K562 (cell line): ENCODE measurements around the gene IFT81. TPM values are rescaled to one million over a fixed set of nuclear protein-coding genes. Genes with fewer than 3 reads are reported as not detected.

ENCODE experiments used
- CEBPB ChIP-seq: fragments of 450-650 bp; IDR thresholded peaks from 2 replicates; pipeline ENCODE4 v1.6.1; 2016; ENCODE audit warnings: missing genetic modification characterization, missing compliant biosample characterization
- CXXC5 ChIP-seq: fragments of 250-450 bp; sonication (Bioruptor Pico); IDR thresholded peaks from 2 replicates; pipeline ENCODE4 v1.8.0; 2022; ENCODE audit warnings: inconsistent platforms, mild to moderate bottlenecking, moderate library complexity
- MCM3 ChIP-seq: fragments of 450-650 bp; IDR thresholded peaks from 2 replicates; pipeline ENCODE4 v1.6.1; 2016
- MXI1 ChIP-seq: IDR thresholded peaks from 2 replicates; pipeline ENCODE4 v1.6.1; 2011; ENCODE audit warnings: low read depth, mild to moderate bottlenecking, improper control_type of control experiment, low read length
- NRF1 ChIP-seq, 2 experiments: fragments of 450-650 bp; IDR thresholded peaks in 1 of 2; conservative IDR thresholded peaks in 1 of 2; 2 replicates each; pipeline ENCODE4 v1.6.1; 2014; ENCODE audit warnings: mild to moderate bottlenecking in 2 of 2
- PHF8 ChIP-seq: fragments of 200-600 bp; sonication (generic); IDR thresholded peaks from 2 replicates; pipeline ENCODE4 v1.6.1; 2012; ENCODE audit warnings: mixed run types, mild to moderate bottlenecking, inconsistent platforms, low read length, moderate library complexity, borderline replicate concordance
- REST ChIP-seq, 2 experiments: fragments of 450-650 bp; formaldehyde crosslinking in 1 of 2; IDR thresholded peaks; 2 replicates each; pipeline versions ENCODE4 v1.4.0 to v1.6.1; 2014 to 2020; ENCODE audit warnings: mild to moderate bottlenecking in 2 of 2, borderline replicate concordance in 1 of 2, low read depth in 1 of 2
- ZBTB40 ChIP-seq, 2 experiments: fragments of 450-650 bp in 1 of 2; sonication (generic) in 1 of 2; formaldehyde crosslinking in 1 of 2; IDR thresholded peaks; 2 replicates each; pipeline versions ENCODE4 v1.7.1 to v1.9.0; 2016 to 2022; ENCODE audit warnings: inconsistent platforms in 1 of 2, mild to moderate bottlenecking in 1 of 2, missing genetic modification reagents in 1 of 2
- ZNF764 ChIP-seq: fragments of 250-450 bp; sonication (Bioruptor Pico); IDR thresholded peaks from 2 replicates; pipeline ENCODE4 v1.4.0; 2020; ENCODE audit warnings: low read depth, mild to moderate bottlenecking, moderate library complexity
- polyA plus RNA-seq, 8 experiments: library from polyadenylated mRNA; depleted of rRNA in 4 of 8; stranded (reverse) in 5 of 8; unstranded in 3 of 8; fragments of >200 nt; fragmentation: Nextera tagmentation in 2 of 8; fragmentation: Illumina TruSeq in 1 of 8; extraction: Ambion mirVana in 2 of 8; extraction: Trizol in 1 of 8; gene quantifications; 2 replicates each; pipeline versions ENCODE4 v1.2.1 to v1.2.3, GENCODE V29; 2011 to 2014; ENCODE audit warnings: inconsistent platforms in 1 of 8, missing spikeins in 1 of 8
- total RNA-seq, 7 experiments: library from RNA; depleted of rRNA in 6 of 7; stranded (reverse); fragments of >200 nt in 6 of 7; fragmentation: Illumina TruSeq in 2 of 7; extraction: Trizol in 2 of 7; gene quantifications; 2 replicates each; pipeline versions ENCODE4 v1.2.1 to v1.2.3, GENCODE V29; 2011 to 2021; ENCODE audit warnings: low replicate concordance in 1 of 7

The IFT81 gene
- total and polyA plus RNA-seq, 9 of the 15 experiments (the other 6 are each of a cell fraction or from before 2014, with no cell fraction given), result 2.8 to 11.9 (median 7.9) TPM

GRCh38 chr12:110124269-110124995 is at the start of gene IFT81 (continued):
- TF ChIP-seq ZBTB40 (IDR thresholded peaks at IDR 0.05) (peak; percentile 78), ZBTB40 (CRISPR knock-in tag; IDR thresholded peaks at IDR 0.05) (no peak), CEBPB (tag) (peak; percentile 16; the same call in 1 of the 2 replicates), MXI1 (peak; percentile 89), NRF1 (conservative IDR thresholded peaks at IDR 0.05 in 1 of 2, IDR thresholded peaks at IDR 0.05 in 1 of 2) (peak; percentile 84 to 86), CXXC5 (CRISPR knock-in tag) (0 out of 2 replicates have a peak, but pooled peaks have one; percentile 62), MCM3 (no peak), ZNF764 (CRISPR knock-in tag) (0 out of 2 replicates have a peak, but pooled peaks have one; percentile 29), PHF8 (peak; percentile 79), REST (IDR thresholded peaks at IDR 0.05; ENCODE audit: borderline replicate concordance) (no peak), REST (CRISPR knock-in tag; IDR thresholded peaks at IDR 0.05; ENCODE audit: low read depth) (0 out of 2 replicates have a peak, but pooled peaks have one; percentile 37)
